Stomach (tissue), 9 donors: Measurements from ENCODE around the gene PHACTR3. TPM values are rescaled to one million over a fixed set of nuclear protein-coding genes. Genes with fewer than 3 reads are reported as not detected.

Source experiments
- DNase-seq, 2 donors: peaks; one replicate each; pipeline versions ENCODE4 v3.0.0 to v3.0.0-alpha.2; 2013 to 2019
- H3K27ac ChIP-seq, 5 donors: fragments of 200-600 bp in 4 of 5; sonication (generic) in 4 of 5; one replicate each; pipeline ENCODE4 v1.5.1; 2013 to 2019; ENCODE audit warnings: mild to moderate bottlenecking in 1 of 5, moderate library complexity in 1 of 5
- H3K27me3 ChIP-seq, 3 donors: fragments of 200-600 bp; sonication (generic); one replicate each; pipeline ENCODE4 v1.5.1; 2017 to 2019; ENCODE audit warnings: mixed run types in 1 of 3
- H3K36me3 ChIP-seq, 4 donors: fragments of 200-600 bp; sonication (generic); 1 replicate in 3 of 4; 2 replicates in 1 of 4; pipeline ENCODE4 v1.5.1; 2016 to 2019
- H3K4me1 ChIP-seq, 4 donors: fragments of 200-600 bp; sonication (generic); one replicate each; pipeline ENCODE4 v1.5.1; 2016 to 2019
- H3K4me3 ChIP-seq, 4 donors: fragments of 200-600 bp; sonication (generic) in 3 of 4; one replicate each; pipeline ENCODE4 v1.5.1; 2016 to 2019; ENCODE audit warnings: mild to moderate bottlenecking in 1 of 4
- H3K9me3 ChIP-seq, 4 donors: fragments of 200-600 bp; sonication (generic); one replicate each; pipeline ENCODE4 v1.5.1; 2016 to 2019
- CTCF ChIP-seq, 7 experiments: fragments of 450-650 bp in 4 of 7; fragments of 200-600 bp in 3 of 7; sonication (generic) in 3 of 7; IDR thresholded peaks; one replicate each; pipeline ENCODE4 v1.5.1; 2016 to 2019; ENCODE audit warnings: antibody characterized with exemption in 7 of 7, control low read depth in 2 of 7, mild to moderate bottlenecking in 1 of 7
- EP300 ChIP-seq: sonication (generic); formaldehyde crosslinking; IDR thresholded peaks from one replicate; pipeline ENCODE4 v1.6.1; 2017; ENCODE audit warnings: antibody characterized with exemption
- POLR2A ChIP-seq, 4 donors: fragments of 450-650 bp; IDR thresholded peaks; one replicate each; pipeline ENCODE4 v1.6.1; 2016; ENCODE audit warnings: antibody characterized with exemption in 4 of 4, control low read depth in 2 of 4, mild to moderate bottlenecking in 1 of 4, moderate library complexity in 1 of 4
- POLR2AphosphoS5 ChIP-seq, 3 donors: sonication (generic); formaldehyde crosslinking; IDR thresholded peaks; one replicate each; pipeline ENCODE4 v1.6.1; 2016; ENCODE audit warnings: antibody characterized with exemption in 3 of 3
- WGBS, 5 donors: extraction: QIAGEN DNeasy Blood & Tissue Kit in 3 of 5; methylation state at CpG; one replicate each; pipeline versions ENCODE4 v1.1.5 to v1.1.7; 2013 to 2018; 5-methylcytosine and 5-hydroxymethylcytosine counted together
- intact Hi-C: fragments of 100-400 bp; cut with DNase I; formaldehyde crosslinking; loops from one replicate; pipeline ENCODE4 v1.15.1; 2023; ENCODE audit warnings: low total_unique reads
- polyA plus RNA-seq, 3 donors: library from polyadenylated mRNA; stranded (reverse); fragments of 200-250 nt; gene quantifications; one replicate each; pipeline ENCODE4 v1.2.3, GENCODE V29; 2013
- total RNA-seq, 5 donors: library from RNA; depleted of rRNA; stranded (reverse); fragments of >200 nt; gene quantifications; one replicate each; pipeline versions ENCODE4 v1.1.0 to v1.2.3, GENCODE V29; 2014 to 2016
- donor health status: healthy with polysubstance abuse.
- donor health status: Bipolar disorder and iron deficiency.
- donor health status: healthy.

Gene PHACTR3
- total and polyA plus RNA-seq, 8 donors: 0.55 to 3.7 (median 3.2) TPM; not detected in 3

- no peaks in the 10 kb centered on the region for H3K9me3 ChIP-seq
- TF ChIP-seq CTCF (IDR thresholded peaks at IDR 0.05): no peak
- TF ChIP-seq POLR2A (IDR thresholded peaks at IDR 0.05): no peak
- TF ChIP-seq EP300: no peak
- no peak for TF ChIP-seq POLR2AphosphoS5 (IDR thresholded peaks at IDR 0.05)
- peak in 1 of 2 donors; percentile 75 for DNase-seq
- H3K36me3 ChIP-seq: no peaks in the 10 kb centered on the region
- WGBS, 5 donors: 49 to 85% (median 82%) methylated on average over 5 to 8 of the region's 8 CpGs
- H3K27ac ChIP-seq: no peak overlapping the region
- peaks cover 0 to 16% (median 0%) of the 10 kb centered on the region in 3 donors for H3K27me3 ChIP-seq
- H3K4me1 ChIP-seq: peaks cover 0 to 11% (median 0%) of the 10 kb centered on the region in 4 donors
- intact Hi-C loops: no loop called here
- no peak overlapping the region for H3K4me3 ChIP-seq
Measured at GRCh38 chr20:59823491-59824259, 219.3 kb downstream of the PHACTR3 start.

GRCh38 chr20:59824711-59825562 is 220.6 kb downstream of the PHACTR3 start:
- 65 to 71% (median 69%) methylated on average over 7 to 8 of the region's 8 CpGs for WGBS, 5 donors
- Histone ChIP-seq H3K4me3 (no peak overlapping the region), H3K9me3 (no peaks in the 10 kb centered on the region), H3K36me3 (no peaks in the 10 kb centered on the region), H3K4me1 (peaks cover 0 to 11% (median 0%) of the 10 kb centered on the region in 4 donors), H3K27me3 (peaks cover 0 to 5% (median 0%) of the 10 kb centered on the region in 3 donors), H3K27ac (no peak overlapping the region)
- no peak for DNase-seq
- intact Hi-C loops: no loop called here
- TF ChIP-seq POLR2A (IDR thresholded peaks at IDR 0.05) (no peak), EP300 (no peak), CTCF (IDR thresholded peaks at IDR 0.05) (no peak), POLR2AphosphoS5 (IDR thresholded peaks at IDR 0.05) (no peak)

- Histone ChIP-seq H3K36me3 (no peaks in the 10 kb centered on the region), H3K9me3 (no peaks in the 10 kb centered on the region), H3K4me3 (no peak overlapping the region), H3K27ac (no peak overlapping the region), H3K4me1 (peaks cover 0 to 10% (median 0%) of the 10 kb centered on the region in 4 donors), H3K27me3 (peaks cover 0 to 4% (median 0%) of the 10 kb centered on the region in 3 donors)
- WGBS, 5 donors: 92 to 100% (median 98%) methylated on average over 4 of the region's 4 CpGs
- intact Hi-C loops: no loop called here
- TF ChIP-seq POLR2A (IDR thresholded peaks at IDR 0.05) (no peak), CTCF (IDR thresholded peaks at IDR 0.05) (no peak), POLR2AphosphoS5 (IDR thresholded peaks at IDR 0.05) (no peak), EP300 (no peak)
- DNase-seq: no peak
Measured at GRCh38 chr20:59825563-59825920, 221.2 kb downstream of the PHACTR3 start.

GRCh38 chr20:59825944-59826759 is 221.8 kb downstream of the PHACTR3 start:
- peak; percentile 68 to 69 for DNase-seq
- Histone ChIP-seq H3K9me3 (no peaks in the 10 kb centered on the region), H3K4me3 (no peak overlapping the region), H3K27ac (peak overlapping the region in 2 of 5 donors; percentile 22 to 42), H3K36me3 (no peaks in the 10 kb centered on the region), H3K4me1 (peaks cover 0 to 4% (median 0%) of the 10 kb centered on the region in 4 donors), H3K27me3 (peaks cover 0 to 10% (median 0%) of the 10 kb centered on the region in 3 donors)
- 56 to 78% (median 69%) methylated on average over 9 to 11 of the region's 11 CpGs for WGBS, 5 donors
- intact Hi-C loops: no loop called here
- TF ChIP-seq CTCF (IDR thresholded peaks at IDR 0.05): no peak
- TF ChIP-seq POLR2AphosphoS5 (IDR thresholded peaks at IDR 0.05): peak in 1 of 3 donors; percentile 23
- no peak for TF ChIP-seq EP300
- no peak for TF ChIP-seq POLR2A (IDR thresholded peaks at IDR 0.05)
